Dendritic cell treated with granulocyte-macrophage colony-stimulating factor and Interleukin-4, amounts not matched to agents 40 ng/mL and 50 ng/mL, for 4 days (primary cell): ENCODE data around the gene CCDC14.

Experiments
- H3K27ac Mint-ChIP-seq: one replicate; pipeline ENCODE4 v1.8.0; 2022; ENCODE audit warnings: mild to moderate bottlenecking, mixed read lengths
- H3K27me3 Mint-ChIP-seq: one replicate; pipeline ENCODE4 v1.8.0; 2022; ENCODE audit warnings: mild to moderate bottlenecking, mixed read lengths
- H3K36me3 Mint-ChIP-seq: one replicate; pipeline ENCODE4 v1.8.0; 2022; ENCODE audit warnings: low read depth, mixed read lengths
- H3K4me1 Mint-ChIP-seq: one replicate; pipeline ENCODE4 v1.8.0; 2022; ENCODE audit warnings: low read depth, mixed read lengths
- H3K4me3 Mint-ChIP-seq: one replicate; pipeline ENCODE4 v1.8.0; 2022; ENCODE audit warnings: mild to moderate bottlenecking, moderate library complexity, mixed read lengths
- H3K9me3 Mint-ChIP-seq: one replicate; pipeline ENCODE4 v1.8.0; 2022; ENCODE audit warnings: mixed read lengths
- intact Hi-C: fragments of 100-400 bp; cut with micrococcal nuclease; formaldehyde crosslinking; loops from one replicate; pipeline ENCODE4 v1.15.0; 2022

CCDC14 gene

DNA sequence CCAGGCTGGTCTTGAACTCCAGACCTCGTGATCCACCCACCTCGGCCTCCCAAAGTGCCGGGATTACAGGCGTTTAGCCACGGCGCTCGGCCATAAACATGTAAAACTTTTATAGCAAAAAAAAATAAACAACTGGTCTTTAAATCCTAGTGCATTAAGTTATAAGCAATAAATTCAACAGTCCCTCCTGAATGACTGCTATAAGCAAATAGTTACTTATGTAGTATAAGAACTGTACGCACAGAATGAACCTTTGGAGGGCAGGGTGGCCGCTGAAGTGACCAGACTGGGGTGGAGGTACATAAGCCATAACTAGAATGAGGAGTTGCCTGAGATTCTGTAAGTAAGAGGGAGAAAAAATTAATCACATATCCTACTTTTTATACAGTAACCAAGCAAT lies 12.6 kb downstream of the CCDC14 start:
- no peak overlapping the region for H3K4me3 Mint-ChIP-seq
- no peaks in the 10 kb centered on the region for H3K9me3 Mint-ChIP-seq
- no peaks in the 10 kb centered on the region for H3K27me3 Mint-ChIP-seq
- no peaks in the 10 kb centered on the region for H3K4me1 Mint-ChIP-seq
- H3K36me3 Mint-ChIP-seq: peaks cover 40% of the 10 kb centered on the region
- no peak overlapping the region for H3K27ac Mint-ChIP-seq
- intact Hi-C loops: no loop called here

DNA sequence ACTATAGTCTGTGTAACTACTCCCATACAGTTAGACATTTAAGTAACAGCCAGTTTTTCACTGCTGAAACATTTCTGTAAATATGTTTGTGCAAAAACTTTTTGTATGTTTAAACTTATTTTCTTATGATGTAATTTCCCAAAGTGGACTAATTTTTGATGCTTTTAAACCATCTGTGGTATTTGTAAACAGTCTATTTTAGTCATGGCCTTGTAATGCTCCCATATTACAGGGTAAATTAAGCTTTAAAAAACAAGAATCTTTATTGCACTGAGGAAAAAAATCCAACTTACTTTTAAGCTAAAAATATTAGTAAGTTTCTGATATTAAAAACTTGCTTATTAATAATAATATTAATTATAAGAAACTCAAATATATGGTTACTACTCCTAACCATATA lies 13.5 kb downstream of the CCDC14 start:
- H3K27me3 Mint-ChIP-seq: no peaks in the 10 kb centered on the region
- peaks cover 45% of the 10 kb centered on the region for H3K36me3 Mint-ChIP-seq
- H3K4me1 Mint-ChIP-seq: no peaks in the 10 kb centered on the region

DNA sequence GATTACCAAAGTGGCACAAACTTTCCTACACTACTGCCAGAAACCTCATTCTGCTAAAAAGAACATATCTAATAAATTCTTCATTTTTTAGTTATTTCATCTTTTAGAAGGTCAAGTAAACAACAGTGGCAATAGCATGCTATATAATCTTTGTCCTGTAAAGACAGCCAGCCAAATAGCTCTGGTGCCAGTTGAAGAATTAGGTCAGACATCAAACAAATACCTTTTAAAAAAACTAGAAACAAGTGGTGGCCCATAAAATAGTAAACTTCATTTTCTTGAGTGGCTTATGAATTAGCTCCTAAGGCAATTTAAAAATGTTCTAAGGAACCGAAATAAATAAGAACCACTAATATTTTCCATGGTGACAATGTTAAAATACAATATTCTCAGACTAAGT lies 19.5 kb downstream of the CCDC14 start:
- no peaks in the 10 kb centered on the region for H3K27me3 Mint-ChIP-seq
- H3K9me3 Mint-ChIP-seq: no peaks in the 10 kb centered on the region
- H3K4me1 Mint-ChIP-seq: peaks cover 6% of the 10 kb centered on the region
- intact Hi-C loops: no loop called here
- H3K4me3 Mint-ChIP-seq: no peak overlapping the region
- peaks cover 36% of the 10 kb centered on the region for H3K36me3 Mint-ChIP-seq
- H3K27ac Mint-ChIP-seq: no peak overlapping the region

More for the DNA sequence above, 13.5 kb downstream of the CCDC14 start:
- intact Hi-C loops: no loop called here
- Mint-ChIP-seq H3K9me3 (no peaks in the 10 kb centered on the region), H3K27ac (no peak overlapping the region), H3K4me3 (no peak overlapping the region)

DNA sequence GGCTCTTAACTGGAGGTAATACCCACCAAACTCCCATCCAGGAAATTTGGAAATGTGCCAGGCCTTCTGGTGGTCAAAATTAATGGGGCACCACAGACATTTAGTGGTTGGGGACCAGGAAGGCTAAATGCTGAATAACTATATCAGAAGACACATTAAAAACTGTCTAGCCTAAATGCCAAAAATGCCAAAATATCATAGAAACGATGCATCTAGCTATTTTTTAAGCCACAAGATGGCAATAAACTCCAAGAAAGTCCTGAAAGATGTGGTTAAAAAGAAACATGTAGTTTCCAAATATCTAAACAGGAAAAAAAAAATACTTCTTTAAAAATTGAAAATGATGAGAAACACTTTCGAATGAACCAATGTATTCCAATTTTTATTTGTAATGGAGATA lies 19.9 kb downstream of the CCDC14 start:
- Mint-ChIP-seq H3K27ac (no peak overlapping the region), H3K4me1 (peaks cover 6% of the 10 kb centered on the region), H3K27me3 (no peaks in the 10 kb centered on the region), H3K4me3 (no peak overlapping the region), H3K9me3 (no peaks in the 10 kb centered on the region), H3K36me3 (peaks cover 34% of the 10 kb centered on the region)
- intact Hi-C loops: no loop called here

DNA sequence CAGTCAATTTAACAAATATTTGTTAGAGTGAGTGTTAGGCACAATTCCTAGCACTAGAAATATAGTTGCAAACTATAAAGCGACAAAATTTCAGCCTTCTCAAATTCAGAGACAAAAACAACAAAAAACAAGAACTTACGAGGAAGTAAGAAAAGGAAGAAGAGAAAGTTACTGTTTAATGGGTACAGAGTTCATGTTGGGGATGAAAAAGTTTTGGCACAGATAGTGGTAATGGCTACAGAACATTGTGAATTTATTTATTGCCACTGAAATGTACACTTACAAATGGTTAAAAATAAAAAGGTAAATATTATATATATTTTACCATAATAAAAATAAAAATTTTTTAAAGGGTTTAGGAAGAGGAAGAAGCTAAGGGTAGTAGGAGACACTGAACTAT lies 21.3 kb downstream of the CCDC14 start:
- Mint-ChIP-seq H3K27ac (peak overlapping the region; percentile 44), H3K4me1 (peaks cover 6% of the 10 kb centered on the region), H3K27me3 (no peaks in the 10 kb centered on the region), H3K36me3 (peaks cover 34% of the 10 kb centered on the region), H3K4me3 (no peak overlapping the region), H3K9me3 (no peaks in the 10 kb centered on the region)
- intact Hi-C loops: no loop called here

DNA sequence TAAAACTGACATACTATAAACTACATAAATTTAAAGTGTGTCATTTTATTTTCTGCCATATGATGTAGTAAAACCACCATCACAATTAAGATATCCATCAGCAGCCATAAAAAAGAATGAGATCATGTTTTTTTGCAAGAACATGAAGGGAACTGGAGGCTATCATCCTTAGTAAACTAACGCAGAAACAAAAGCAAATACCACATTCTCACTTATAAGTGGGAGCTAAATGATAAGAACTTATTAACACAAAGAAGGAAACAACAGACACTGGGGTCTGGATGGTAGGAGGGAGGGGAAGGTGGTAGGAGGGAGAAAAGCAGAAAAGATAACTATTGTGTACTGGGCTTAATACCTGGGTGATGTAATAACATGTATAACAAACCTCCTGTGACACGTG lies 24.6 kb downstream of the CCDC14 start:
- peaks cover 6% of the 10 kb centered on the region for H3K4me1 Mint-ChIP-seq
- peaks cover 30% of the 10 kb centered on the region for H3K36me3 Mint-ChIP-seq
- H3K27ac Mint-ChIP-seq: no peak overlapping the region
- intact Hi-C loops: no loop called here
- no peak overlapping the region for H3K4me3 Mint-ChIP-seq
- no peaks in the 10 kb centered on the region for H3K9me3 Mint-ChIP-seq
- no peaks in the 10 kb centered on the region for H3K27me3 Mint-ChIP-seq

DNA sequence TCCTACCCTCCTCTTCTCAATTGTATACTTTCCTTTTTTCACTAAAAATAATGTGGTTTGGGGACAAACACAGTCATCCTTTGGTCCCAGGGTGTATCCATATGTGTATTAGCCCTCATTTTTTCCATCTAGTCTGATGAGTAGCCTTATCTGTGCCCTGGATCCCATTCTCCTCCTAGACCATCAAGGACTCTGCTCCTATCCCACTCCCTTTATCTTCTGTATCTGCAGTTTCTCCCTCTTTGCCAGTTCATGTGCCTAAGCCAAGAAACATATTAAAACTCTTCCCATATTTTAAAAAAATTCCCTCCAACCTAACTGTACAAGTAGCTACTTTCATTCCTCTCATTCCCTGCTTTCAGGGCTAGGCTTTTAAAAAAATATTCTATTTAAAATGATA lies 25.2 kb downstream of the CCDC14 start:
- intact Hi-C loops: no loop called here
- no peaks in the 10 kb centered on the region for H3K27me3 Mint-ChIP-seq
- no peak overlapping the region for H3K27ac Mint-ChIP-seq
- H3K36me3 Mint-ChIP-seq: peaks cover 32% of the 10 kb centered on the region
- H3K4me3 Mint-ChIP-seq: no peak overlapping the region
- H3K4me1 Mint-ChIP-seq: peaks cover 6% of the 10 kb centered on the region
- H3K9me3 Mint-ChIP-seq: no peaks in the 10 kb centered on the region

DNA sequence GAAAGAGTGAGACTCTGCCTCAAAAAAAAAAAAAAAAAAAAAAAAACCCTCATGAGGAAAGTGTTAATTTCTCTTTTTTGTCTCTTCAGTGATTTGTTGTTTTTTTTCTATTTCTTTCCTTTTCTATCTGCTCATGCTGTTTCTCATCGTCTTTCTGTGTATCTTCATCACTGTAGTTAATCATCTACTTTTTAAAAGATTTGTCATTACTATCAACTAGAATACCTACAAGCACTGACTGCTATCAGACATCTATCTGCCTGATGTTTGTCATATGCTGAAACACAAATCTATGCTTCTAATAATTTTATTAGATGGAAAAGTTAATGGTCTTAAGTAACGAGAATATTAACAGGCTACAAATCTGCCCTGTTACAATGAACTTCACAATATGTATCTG lies 26.8 kb downstream of the CCDC14 start:
- Mint-ChIP-seq H3K4me3 (no peak overlapping the region), H3K27ac (no peak overlapping the region), H3K36me3 (peaks cover 17% of the 10 kb centered on the region), H3K4me1 (no peaks in the 10 kb centered on the region), H3K9me3 (no peaks in the 10 kb centered on the region), H3K27me3 (no peaks in the 10 kb centered on the region)
- intact Hi-C loops: no loop called here

DNA sequence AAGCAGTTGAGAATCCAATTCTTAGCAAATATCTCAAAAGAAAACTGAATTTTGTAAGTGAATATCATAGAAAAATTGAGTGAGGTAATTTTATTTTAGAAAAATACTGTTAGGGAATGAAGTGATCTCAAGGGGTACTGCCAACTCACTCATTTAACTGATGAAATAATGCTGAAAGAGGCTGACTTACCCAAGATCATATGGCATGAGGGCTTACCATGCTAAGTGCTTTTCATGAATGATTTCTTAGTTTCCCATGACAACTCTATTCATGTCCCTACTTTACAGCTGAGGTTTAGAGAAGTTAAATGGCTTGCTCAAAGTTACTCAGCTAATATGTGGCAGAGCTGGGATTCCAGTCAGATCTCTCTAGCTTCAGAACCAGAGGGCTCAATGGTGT lies 30.6 kb downstream of the CCDC14 start:
- Mint-ChIP-seq H3K36me3 (peaks cover 29% of the 10 kb centered on the region), H3K4me1 (no peaks in the 10 kb centered on the region), H3K27me3 (no peaks in the 10 kb centered on the region), H3K4me3 (no peak overlapping the region), H3K9me3 (no peaks in the 10 kb centered on the region), H3K27ac (no peak overlapping the region)
- intact Hi-C loops: no loop called here

DNA sequence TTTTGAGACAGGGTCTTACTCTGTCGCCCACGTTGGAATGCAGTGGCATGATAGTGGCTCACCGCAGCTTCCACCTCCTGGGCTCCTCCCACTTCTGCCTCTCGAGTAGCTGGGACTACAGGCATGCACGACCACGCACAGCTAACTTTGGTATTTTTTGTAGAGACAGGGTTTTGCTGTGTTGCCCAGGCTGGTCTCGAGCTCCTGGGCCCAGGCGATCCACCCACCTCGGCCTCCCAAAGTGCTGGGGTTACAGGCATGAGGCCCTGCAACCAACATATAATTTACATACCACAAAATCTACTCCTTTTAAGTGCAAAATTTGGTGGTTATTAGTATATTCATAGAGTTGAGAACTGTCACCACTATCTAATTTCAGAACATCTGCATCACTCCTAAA lies 31.7 kb downstream of the CCDC14 start:
- Mint-ChIP-seq H3K27ac (no peak overlapping the region), H3K9me3 (peaks cover 4% of the 10 kb centered on the region), H3K4me3 (no peak overlapping the region), H3K4me1 (no peaks in the 10 kb centered on the region), H3K27me3 (no peaks in the 10 kb centered on the region), H3K36me3 (peaks cover 38% of the 10 kb centered on the region)
- intact Hi-C loops: no loop called here

DNA sequence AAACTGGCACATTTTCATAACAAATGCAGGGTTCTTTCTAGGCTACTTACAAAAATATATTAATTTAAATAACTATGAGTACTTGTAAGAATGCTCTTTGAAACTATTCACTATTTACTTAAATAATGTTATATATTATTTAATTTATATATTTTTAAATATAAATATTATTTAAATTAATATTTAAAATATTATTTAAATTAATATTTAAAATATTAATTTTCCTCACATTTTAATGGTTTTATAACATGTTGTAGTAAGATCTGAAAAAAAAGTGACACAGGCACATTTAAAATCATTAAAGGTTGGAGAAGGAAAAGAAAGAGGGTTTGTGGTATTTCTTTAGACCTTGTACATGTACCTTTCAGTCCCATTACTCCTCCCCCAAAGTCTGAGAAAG lies 34.6 kb downstream of the CCDC14 start:
- peaks cover 56% of the 10 kb centered on the region for H3K36me3 Mint-ChIP-seq
- no peaks in the 10 kb centered on the region for H3K4me1 Mint-ChIP-seq
- intact Hi-C loops: no loop called here
- H3K9me3 Mint-ChIP-seq: peaks cover 24% of the 10 kb centered on the region
- H3K27me3 Mint-ChIP-seq: no peaks in the 10 kb centered on the region
- H3K4me3 Mint-ChIP-seq: no peak overlapping the region
- no peak overlapping the region for H3K27ac Mint-ChIP-seq

DNA sequence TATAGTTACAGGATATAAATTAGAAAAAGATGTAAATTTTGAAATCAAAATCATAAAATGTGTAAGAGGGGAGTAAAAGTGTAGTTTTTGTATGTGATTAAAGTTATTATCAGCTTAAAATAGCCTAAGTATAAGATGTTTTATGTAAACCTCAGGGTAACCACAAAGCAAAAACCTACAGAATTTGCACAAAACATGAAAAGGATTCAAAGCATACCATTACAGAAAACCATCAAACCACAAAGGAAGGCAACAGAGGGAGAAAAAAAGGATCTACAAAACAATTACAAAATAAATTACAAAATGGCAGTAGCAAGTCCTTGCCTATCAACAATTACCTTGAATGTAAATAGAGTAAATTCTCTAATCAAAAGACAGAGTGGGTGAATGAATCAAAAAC lies 40.2 kb downstream of the CCDC14 start:
- Mint-ChIP-seq H3K36me3 (peaks cover 70% of the 10 kb centered on the region), H3K27ac (no peak overlapping the region), H3K9me3 (peaks cover 46% of the 10 kb centered on the region), H3K4me1 (no peaks in the 10 kb centered on the region), H3K4me3 (no peak overlapping the region), H3K27me3 (no peaks in the 10 kb centered on the region)
- intact Hi-C loops: no loop called here

DNA sequence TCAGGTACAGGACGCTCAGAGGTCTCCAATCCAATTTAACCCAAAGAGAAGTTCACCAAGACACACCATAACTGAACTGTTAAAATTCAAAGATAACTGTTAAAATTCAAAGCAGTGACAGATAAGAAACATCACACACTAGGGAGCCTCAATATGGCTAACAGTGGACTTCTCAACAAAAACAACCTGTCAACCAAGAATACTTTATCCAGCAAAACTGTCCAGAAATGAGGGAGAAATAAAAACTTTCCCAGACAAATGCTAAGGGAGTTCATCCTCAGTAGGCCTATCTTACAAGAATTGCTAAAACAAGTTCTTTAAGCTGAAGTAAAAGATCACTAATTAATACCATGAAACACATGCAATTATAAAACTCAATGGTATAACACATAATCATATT lies 40.6 kb downstream of the CCDC14 start:
- Mint-ChIP-seq H3K4me3 (no peak overlapping the region), H3K4me1 (no peaks in the 10 kb centered on the region), H3K36me3 (peaks cover 68% of the 10 kb centered on the region), H3K9me3 (peaks cover 46% of the 10 kb centered on the region), H3K27me3 (no peaks in the 10 kb centered on the region), H3K27ac (no peak overlapping the region)
- intact Hi-C loops: no loop called here

DNA sequence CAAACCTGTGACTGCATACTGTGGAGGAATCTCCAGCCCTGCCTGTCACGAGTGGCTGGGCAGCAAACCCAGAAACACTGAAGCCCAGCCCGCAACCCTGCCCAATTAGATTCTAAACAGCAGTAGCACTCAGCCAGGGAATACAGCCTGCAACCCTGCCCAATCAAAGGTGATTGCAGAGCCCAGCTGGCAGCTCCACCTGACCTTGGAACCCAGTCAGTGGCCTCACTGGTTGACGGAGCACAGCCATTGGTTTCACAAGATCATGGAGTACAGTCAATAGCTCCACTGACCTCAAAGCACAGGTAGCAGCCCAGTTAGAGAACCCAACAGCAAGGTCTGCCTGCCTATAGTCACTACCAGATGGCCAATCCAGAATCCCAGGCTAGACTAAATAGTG lies 41.7 kb downstream of the CCDC14 start:
- Mint-ChIP-seq H3K27ac (no peak overlapping the region), H3K4me1 (no peaks in the 10 kb centered on the region), H3K9me3 (peaks cover 42% of the 10 kb centered on the region), H3K4me3 (no peak overlapping the region), H3K36me3 (peaks cover 57% of the 10 kb centered on the region), H3K27me3 (no peaks in the 10 kb centered on the region)
- intact Hi-C loops: no loop called here

DNA sequence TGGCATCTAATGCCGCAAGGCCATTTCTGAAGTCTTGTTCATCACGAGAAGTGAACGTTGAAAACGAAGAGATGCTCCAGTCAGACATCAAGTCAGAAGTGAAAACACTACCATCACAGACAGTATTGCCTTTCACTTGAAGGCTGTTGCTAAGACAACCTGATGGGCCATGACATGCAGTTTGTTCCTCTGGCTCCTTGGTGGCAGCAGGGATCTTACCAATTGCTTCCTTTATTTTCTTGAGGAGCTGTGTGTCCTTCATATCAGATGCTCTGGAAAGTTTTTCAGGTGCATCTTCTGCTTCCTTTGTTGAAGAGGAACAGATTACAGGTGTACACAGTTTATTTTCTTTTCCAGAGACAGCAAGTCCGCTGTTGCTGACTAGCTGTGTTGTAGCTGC lies 46.2 kb downstream of the CCDC14 start:
- Mint-ChIP-seq H3K9me3 (peaks cover 6% of the 10 kb centered on the region), H3K36me3 (peaks cover 12% of the 10 kb centered on the region), H3K27me3 (no peaks in the 10 kb centered on the region), H3K27ac (no peak overlapping the region), H3K4me3 (no peak overlapping the region), H3K4me1 (no peaks in the 10 kb centered on the region)
- intact Hi-C loops: no loop called here

DNA sequence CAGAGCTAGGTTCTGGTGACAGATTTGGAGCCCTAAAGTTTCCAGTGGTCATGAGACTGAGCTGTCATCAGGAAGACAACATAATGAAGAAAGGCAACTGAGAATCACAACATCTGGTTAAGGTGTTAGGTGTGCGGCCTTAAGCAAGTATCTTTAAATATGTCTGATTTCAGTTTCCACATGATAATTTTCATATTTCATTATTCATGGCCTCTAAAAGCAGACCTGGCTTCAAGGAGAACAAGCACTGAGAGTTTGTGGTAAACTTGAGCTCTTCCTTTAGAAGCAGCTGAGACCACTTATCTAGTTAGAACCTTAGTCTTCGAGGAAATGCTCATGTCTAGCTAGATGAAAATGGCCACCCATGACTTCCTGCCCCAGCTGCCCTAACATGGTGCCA lies 51.2 kb downstream of the CCDC14 start:
- no peak overlapping the region for H3K4me3 Mint-ChIP-seq
- H3K27ac Mint-ChIP-seq: no peak overlapping the region
- no peaks in the 10 kb centered on the region for H3K27me3 Mint-ChIP-seq
- H3K4me1 Mint-ChIP-seq: no peaks in the 10 kb centered on the region
- no peaks in the 10 kb centered on the region for H3K9me3 Mint-ChIP-seq
- intact Hi-C loops: no loop called here
- H3K36me3 Mint-ChIP-seq: no peaks in the 10 kb centered on the region
